NCI-H446 treated with DMSO at 0.1 percent for 48 hours (cell line): ENCODE results near the gene CCDC197.

ENCODE experiments used
- DNase-seq: peaks from one replicate; lab custom pipeline; 2025; lab: John Stamatoyannopoulos, UW

The CCDC197 gene

DNA sequence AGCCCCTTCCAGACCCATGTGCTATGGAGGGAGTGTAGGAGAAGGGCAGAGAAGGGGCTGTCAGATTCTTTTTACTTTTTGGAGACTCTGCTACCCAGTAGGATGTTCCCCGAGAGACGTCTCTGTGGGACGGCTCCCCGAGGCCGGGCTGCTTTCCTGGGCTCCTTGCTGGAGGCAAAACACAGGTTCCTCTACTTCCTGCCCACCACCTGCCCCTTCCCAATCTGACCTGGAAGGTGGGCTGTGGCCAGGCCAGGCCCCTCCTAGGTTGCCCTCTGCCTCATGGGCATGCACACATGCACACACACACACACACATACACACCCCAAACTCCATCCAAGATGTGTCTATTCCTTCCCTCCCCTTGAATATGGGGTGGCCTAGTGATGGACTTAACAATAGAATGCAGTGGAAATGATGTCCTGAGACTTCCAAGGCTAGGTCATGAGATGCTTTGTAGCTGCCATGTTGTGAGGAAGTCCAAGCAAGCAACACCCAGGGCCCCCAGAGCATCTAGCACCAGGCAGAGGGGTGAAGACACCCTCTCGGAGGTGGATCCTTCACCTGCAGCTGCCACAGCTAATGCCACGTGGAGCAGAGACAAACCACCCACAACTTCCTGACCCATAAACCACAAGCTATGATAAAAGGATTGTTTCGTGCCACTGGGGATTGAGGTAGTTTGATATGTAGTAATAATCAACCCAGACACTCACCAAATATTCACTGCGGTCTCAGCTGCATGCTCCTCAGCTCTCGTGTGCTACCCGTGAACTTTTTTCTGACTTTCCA, 19.1 kb upstream of the CCDC197 start:
- DNase-seq, result no peak

- no peak for DNase-seq
Observed at GRCh38 chr14:93978735-93979134, 18.4 kb upstream of the CCDC197 start.

GRCh38 chr14:93980456-93981201, 16.5 kb upstream of the CCDC197 start:
- DNase-seq, result peak; percentile 77

GRCh38 chr14:93981316-93982229, 15.5 kb upstream of the CCDC197 start:
- no peak for DNase-seq

- no peak for DNase-seq
Observed at GRCh38 chr14:93982230-93983007, 14.7 kb upstream of the CCDC197 start.

- no peak for DNase-seq
Observed at GRCh38 chr14:93984070-93984469, 13.0 kb upstream of the CCDC197 start.

- DNase-seq, result no peak
Observed at GRCh38 chr14:93984987-93985410, 12.1 kb upstream of the CCDC197 start.

- DNase-seq, result no peak
Observed at GRCh38 chr14:93986955-93987354, 10.1 kb upstream of the CCDC197 start.

GRCh38 chr14:93987376-93987775, 9.7 kb upstream of the CCDC197 start:
- no peak for DNase-seq

- no peak for DNase-seq
Observed at GRCh38 chr14:93987815-93988476, 9.2 kb upstream of the CCDC197 start.

- no peak for DNase-seq
Observed at GRCh38 chr14:93989939-93990338, 7.2 kb upstream of the CCDC197 start.

GRCh38 chr14:93991212-93991611, 5.9 kb upstream of the CCDC197 start:
- DNase-seq, result no peak

DNA sequence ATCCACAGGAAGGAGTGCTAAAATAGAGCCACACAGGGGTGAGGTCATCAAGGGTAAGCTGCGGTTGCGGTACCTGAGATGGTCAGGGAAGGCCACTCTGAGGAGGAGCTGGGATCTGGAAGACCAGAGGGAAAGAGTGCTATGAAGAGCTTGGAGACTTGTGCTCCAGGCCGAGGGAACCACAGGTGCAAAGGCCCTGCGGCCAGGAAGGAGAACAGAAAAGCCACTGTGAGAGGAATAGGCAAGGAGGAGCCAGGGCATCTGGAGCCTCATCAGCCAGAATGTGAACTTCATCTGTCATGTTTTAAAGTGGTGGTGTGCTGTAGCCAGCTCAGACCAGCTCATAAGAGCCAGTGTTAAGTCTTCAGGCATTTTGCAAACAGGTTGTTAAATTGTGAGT, 5.5 kb upstream of the CCDC197 start:
- DNase-seq, result no peak

GRCh38 chr14:93993382-93993781, 3.7 kb upstream of the CCDC197 start:
- DNase-seq, result no peak

DNA sequence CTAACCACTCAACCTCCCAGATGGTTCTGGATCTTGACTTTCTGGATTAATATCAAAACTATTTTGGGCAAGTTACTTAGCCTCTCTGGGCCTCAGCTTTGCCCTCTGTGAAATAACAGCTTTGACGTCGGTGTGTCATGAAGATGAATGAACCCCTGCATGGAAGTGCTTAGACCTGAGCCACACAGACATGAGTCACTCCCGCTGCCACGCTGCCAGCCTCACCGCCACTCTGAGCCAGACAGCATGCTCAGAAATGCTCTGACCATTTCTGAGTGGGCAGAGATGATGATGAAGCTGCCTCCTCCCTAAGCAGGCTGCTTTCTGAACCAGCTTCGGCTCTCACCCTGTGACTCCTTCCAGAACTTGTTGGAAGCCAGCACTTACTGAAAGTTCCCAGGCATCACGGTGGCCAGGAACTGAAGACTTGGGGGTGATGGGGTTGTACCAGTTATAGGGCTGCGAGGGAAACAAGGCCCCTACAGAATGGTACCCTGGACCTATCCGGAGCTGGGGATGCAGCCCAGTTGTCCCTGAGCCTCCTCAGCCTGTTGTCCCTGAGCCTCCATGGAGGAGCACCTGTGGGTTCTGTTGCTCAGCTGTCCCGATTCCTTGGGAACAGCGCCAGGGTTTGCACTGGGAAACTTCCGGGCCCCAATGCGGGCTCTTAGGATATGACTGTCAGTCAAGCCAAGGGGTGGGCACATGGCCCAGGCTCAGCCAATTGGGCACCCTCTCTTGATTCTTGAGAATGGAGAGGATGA, 2.0 kb upstream of the CCDC197 start:
- peak; percentile 54 for DNase-seq

DNA sequence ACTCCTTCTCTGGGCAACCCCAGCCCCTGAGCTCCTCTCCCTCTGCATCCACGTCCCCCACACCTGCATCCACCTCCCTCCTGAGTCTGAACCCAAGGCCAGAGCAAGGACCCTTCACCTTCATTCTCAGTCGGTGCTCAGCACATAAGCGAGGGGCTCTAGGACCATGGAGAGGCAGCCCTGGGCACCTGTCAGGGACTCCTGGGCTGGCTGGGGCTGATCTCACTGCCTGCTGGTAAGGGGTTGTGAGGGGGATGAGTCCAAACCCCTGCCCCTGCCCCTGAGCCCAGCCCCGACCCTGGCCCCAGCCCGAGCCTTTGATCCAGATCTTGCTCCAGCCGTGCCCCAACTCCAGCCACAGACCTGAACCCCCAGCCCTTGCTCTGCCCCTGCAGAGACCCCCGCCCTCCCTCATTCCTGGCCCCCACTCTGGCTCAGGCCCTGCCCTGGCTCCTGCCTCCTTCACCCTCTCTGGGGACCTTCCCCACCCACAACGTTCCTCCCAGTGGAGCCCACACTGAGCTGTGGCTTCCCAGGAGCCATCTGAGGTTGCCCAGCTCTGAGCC, 888 bp upstream of the CCDC197 start:
- no peak for DNase-seq

DNA sequence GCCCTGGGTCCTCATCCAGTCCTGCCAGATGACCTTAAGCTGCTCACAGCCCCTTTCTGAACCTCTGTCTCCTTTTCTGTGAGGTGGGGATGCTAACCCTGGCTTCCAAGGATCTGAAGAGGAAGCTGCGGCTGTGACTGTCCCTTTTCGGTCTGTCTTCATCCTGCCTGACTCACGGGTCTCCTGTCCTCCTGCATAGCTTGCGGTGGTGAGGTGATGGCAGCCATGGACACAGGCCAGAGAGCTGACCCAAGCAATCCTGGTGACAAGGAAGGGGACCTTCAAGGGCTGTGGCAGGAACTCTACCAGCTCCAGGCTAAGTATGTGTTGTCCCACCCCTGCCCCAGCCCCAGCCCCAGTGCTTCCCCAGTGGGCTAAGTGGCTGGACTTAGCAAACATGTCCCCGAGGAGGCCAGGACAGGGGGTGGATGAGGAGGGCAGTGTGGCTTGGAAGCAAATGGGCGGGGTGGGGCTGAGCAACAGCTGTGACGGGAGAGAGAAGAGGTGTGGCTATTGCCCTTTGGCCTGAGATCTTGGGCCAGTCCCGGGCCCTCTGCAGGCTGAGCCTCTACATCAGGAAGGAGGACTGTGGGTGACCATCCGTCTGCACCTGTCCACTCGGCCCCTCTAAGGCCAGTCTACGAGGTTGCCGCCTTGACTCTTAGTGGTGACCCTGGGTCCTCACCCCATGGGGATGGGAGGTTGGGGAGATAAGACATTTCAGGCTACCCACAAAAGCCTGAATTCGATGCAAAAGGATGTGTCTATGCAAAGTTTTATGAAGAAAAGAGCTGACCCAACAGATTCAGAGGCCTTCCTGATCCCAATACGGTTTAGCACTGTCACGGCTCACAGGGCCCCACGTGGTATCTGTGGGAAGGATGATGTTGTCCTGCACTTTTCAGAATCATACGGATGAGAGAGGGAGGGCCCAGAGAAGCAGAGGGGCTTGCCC, 1.1 kb downstream of the CCDC197 start:
- no peak for DNase-seq

- DNase-seq, result no peak
Observed at GRCh38 chr14:93998871-93999403, 1.8 kb downstream of the CCDC197 start.
